CD4-positive, alpha-beta T cell treated with Interleukin-4 for 1 hour (primary cell): ENCODE results near the gene BLTP1.
"Not testable (repeated sequence)": the region's sequence is repeated elsewhere in the genome, so short reads cannot be mapped to it uniquely, and the experiment has no call there.

Experiments
- DNase-seq, 2 donors: peaks; one replicate each; pipeline ENCODE4 v3.0.0-alpha.2; 2020 to 2022

Gene BLTP1, protein sequence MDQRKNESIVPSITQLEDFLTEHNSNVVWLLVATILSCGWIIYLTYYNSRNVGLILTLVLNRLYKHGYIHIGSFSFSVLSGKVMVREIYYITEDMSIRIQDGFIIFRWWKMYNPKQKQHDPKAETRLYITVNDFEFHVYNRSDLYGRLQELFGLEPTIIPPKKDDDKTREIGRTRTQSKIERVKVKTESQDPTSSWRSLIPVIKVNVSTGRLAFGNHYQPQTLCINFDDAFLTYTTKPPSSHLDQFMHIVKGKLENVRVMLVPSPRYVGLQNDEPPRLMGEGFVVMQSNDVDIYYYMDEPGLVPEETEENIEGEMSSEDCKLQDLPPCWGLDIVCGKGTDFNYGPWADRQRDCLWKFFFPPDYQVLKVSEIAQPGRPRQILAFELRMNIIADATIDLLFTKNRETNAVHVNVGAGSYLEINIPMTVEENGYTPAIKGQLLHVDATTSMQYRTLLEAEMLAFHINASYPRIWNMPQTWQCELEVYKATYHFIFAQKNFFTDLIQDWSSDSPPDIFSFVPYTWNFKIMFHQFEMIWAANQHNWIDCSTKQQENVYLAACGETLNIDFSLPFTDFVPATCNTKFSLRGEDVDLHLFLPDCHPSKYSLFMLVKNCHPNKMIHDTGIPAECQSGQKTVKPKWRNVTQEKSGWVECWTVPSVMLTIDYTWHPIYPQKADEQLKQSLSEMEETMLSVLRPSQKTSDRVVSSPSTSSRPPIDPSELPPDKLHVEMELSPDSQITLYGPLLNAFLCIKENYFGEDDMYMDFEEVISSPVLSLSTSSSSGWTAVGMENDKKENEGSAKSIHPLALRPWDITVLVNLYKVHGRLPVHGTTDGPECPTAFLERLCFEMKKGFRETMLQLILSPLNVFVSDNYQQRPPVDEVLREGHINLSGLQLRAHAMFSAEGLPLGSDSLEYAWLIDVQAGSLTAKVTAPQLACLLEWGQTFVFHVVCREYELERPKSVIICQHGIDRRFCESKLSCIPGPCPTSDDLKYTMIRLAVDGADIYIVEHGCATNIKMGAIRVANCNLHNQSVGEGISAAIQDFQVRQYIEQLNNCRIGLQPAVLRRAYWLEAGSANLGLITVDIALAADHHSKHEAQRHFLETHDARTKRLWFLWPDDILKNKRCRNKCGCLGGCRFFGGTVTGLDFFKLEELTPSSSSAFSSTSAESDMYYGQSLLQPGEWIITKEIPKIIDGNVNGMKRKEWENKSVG (N-terminal part only)

DNA sequence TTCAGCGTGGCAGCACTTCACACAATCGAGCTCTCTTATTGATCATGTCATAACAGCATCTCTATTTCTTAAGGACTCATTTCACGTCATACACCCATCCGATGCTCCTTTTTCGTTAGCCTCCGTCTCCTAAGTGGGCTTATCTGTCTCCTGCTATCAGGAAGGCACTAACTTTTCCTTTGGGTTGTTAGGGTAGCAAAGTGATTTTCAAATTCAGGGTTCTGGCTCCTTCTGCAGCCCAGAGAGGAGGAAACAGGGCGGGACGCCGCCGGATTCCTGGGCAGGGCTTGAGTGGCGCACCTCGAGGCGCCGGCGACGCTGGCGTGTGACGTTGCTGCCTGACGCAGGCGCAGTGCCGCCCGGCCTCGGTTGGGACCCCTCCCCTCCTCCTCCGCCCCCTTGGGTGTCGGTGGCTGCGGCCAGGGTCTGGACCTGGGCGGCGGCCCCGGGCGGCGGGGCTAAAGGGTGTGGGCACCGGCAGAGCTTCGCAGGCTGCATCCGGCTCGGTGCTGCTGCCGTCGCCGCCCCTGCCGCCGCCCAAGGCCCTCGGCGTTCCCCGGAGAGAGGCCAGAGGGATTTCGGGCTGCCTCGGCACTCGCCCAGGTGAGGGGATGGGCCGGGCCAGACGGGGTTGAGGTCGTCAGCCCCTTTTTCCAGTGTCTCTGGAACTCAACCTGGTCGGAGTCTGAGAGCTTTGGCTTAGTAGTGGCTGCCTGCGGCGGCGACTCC, at the start of gene BLTP1:
Gene BLTP1, plus strand, starts transcription at position 350 of the 729 bp plus-strand sequence. CDS start 18,317 bp downstream, outside the sequence.
- DNase-seq: peak; percentile 90 to 91

DNA sequence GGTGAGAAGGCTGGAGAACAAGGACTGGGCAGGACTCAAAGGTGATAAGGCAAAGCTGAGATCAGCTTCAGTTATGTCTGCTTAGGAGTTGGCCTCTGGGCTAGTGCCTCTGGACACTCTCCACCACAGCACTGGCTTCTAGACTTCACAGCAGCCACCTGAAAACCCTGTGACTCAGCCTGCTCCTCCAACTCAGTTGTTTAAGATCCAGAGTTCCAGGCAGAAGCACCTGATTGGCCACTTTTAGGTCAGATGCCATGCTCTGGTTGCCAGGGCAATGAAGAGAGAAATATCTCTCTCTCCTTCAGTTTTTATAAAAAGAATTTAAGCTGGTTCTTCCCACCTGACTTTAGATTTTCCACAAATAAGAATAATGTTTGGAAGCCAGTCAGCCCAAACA, 47.9 kb upstream of the BLTP1 start:
- no peak for DNase-seq

DNA sequence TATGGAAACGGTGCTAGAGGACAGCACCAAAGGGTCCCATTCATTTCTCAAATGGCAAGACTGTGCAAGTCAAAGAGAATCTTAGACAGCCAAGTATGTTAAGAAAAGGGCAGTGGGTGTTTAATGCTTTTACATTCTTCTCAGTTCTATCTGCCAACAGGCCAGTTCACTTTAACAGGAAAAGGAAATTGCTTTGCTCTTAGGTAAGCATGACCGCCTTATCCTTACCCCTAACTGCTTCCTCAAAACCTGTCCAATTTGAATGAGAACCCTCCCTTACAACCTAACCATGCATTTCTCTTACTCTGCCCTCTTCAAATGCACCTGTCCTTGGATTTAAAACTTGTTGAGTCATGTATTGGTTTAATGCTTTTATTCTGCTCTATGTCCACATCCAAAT, 44.5 kb upstream of the BLTP1 start:
- no peak for DNase-seq

DNA sequence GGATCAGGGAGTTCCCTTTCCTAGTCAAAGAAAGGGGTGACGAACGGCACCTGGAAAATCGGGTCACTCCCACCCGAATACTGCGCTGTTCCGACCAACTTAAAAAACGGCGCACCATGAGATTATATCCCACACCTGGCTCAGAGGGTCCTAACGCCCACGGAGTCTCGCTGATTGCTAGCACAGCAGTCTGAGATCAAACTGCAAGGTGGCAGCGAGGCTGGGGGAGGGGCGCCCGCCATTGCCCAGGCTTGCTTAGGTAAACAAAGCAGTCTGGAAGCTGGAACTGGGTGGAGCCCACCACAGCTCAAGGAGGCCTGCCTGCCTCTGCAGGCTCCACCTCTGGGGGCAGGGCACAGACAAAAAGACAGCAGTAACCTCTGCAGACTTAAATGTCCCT, 41.8 kb upstream of the BLTP1 start:
- DNase-seq: not testable (repeated sequence)

DNA sequence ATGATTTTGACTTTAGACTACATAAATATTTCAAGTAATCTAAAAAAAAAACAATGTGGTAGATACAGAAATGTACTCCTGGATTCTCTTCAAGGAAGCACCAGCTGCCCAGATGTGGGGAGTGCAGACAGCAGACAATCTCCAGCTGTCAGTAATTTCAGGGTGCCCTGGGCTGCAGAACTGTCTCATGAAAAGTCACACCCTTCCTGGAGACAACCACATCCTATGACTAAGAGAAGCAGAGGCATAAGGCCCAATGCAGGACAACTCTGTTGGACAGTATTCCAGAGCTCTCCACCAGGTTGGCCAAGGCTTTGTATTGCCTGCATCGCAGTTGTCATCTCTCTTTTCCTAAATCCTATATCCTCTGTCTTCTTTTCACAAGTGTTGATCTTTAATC, 34.4 kb upstream of the BLTP1 start:
- peak in 1 of 2 donors; percentile 32 for DNase-seq

DNA sequence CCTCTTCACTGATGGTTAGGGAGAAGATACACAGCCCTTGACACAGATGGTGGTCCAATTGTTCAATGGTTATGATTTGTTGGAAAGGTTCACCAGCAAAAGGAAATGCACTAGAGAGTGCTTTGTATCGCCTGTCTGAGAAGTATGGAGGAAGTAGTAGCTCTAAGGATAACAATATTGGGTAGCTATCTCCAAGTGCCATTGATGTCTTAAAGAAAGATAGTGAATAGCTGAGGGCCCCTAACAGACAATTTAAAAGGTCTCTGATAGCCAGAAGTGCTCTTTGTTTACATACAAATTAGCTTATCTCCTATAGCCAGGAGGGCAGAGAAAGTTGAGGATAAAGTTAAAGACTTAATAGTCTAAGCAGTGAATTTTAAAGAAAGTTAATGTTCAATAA, 33.9 kb upstream of the BLTP1 start:
- DNase-seq: no peak

DNA sequence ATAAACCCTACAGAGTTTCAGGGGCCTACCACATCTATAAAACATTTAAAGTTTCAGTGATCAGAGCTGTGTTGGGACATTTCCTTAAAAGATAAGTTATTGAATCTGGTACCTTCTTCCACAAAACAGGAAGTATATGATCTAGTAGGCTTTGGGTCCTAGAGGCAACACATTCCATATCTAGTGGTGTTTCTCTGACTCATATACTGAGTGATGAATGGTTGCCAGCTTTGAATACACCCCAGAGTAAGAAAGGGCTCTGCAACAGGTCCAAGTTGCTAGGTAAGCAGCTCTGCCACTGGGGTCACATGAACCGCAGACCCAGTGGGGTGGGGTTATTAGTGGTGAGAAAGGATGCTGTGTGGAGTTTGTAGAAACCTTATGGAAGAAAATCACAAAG, 32.4 kb upstream of the BLTP1 start:
- no peak for DNase-seq

DNA sequence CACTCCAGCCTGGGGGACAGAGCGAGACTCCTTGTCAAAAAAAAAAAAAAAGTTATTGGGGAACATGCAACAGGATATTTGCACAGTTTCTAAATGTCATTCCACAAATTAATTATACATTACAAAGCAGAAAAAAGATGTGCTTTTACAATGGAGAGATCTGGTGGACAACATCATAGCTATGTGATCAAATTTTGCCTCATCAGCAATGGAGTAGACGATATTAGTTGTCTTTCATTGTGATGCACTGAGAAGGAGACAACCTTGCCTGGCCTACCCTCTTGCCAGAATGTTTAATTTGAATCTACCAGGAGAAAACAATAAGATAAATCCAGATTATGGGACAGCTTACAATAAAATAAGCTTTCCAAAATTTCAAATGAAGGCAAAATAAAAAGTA, 30.5 kb upstream of the BLTP1 start:
- no peak for DNase-seq

DNA sequence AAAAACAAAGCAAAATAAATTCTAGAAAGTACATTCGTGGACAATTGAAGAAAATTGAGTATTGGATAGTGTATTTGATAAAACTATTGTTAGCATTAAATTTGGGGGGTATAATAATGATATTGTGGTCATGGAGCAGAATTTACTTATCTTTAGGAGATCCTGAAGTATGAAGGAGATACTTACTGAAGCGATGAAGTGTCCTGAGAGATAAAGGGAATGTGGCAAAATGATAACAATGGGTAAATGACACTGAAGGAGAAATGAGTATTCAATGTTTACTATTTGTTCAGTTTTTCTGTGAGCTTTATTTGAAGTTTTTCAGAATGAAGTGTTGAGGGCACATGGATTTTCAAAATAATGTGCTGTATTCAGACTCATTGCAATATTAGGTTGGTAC, 30.0 kb upstream of the BLTP1 start:
- no peak for DNase-seq

DNA sequence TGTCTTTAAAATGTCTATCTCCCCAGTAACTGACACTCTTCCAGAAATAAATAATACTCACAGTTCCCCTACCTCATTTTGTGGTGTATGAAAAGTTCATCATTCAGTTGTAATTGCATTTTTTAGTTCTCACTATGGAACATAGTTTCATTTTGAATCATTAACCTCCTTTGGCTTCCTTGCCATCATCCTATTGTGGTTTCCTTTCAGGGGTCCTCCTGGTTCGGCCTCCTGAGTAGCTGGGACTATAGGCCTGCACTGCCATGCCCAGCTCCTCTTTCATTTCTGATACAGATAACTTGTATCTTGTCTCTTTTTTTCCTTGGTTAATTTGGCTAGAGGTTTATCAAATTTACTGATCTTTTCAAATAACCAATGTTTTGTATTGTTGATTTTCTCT, 23.1 kb upstream of the BLTP1 start:
- no peak for DNase-seq

DNA sequence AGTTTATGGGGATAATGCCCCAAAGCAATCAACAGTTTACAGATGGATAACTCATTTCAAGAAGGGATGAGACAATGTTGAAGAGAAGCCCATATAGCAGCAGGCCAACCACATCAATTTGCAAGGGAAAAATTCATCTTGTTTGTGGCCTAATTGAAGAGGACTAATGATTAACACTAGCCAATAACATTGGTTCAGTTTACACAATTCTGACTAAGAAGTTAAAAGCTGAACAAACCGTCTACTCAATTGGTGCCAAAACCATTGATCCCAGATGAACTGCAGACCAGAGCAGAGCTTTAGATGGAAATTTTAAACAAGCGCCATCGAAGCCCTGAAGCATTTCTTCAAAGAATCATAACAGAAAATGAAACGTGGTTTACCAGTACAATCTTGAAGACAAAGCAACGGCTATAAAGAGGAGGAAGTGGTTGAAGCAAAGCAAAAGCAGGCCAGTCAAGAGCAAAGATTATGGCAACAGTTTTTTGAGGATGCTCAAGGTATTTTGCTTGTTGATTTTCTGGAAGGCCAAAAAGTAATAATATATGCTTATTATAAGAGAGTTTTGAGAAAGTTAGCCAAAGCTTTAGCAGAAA, 20.5 kb upstream of the BLTP1 start:
- peak in 1 of 2 donors; percentile 52 for DNase-seq

DNA sequence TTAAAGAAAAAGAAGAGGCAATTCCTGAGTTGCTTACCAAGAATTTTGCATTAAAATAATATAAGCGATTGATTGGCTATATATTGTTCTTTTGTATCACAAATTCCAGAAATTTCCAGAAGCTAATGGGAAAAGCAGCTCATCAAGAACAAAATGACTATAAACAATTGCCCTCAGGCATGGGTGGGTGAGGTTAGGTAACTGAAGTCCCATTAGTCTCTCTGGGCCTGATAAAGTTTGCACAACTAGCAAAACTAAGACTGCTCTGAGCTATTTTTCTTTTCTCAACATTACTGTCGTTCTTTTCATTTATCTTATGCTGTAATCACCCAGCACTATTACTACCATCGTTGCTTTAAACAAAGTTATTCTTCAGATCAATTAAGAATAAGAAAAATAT, 19.2 kb upstream of the BLTP1 start:
- no peak for DNase-seq

DNA sequence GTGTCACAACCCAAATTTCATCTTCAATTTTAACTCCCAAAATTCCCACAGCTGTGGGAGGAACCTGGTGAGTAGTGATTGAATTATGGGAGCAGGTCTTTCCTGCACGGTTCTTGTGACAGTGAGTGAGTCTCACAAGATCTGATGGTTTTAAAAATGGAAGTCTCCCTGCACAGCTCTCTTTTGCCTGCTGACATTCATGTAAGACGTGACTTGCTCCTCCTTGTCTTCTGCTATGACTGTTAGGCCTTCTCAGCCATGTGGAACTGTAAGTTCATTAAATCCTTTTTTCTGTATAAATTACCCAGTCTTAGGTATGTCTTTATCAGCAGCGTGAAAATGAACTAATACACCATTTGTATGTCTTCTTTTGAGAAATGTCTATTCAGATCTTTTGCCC, 13.0 kb upstream of the BLTP1 start:
- no peak for DNase-seq

DNA sequence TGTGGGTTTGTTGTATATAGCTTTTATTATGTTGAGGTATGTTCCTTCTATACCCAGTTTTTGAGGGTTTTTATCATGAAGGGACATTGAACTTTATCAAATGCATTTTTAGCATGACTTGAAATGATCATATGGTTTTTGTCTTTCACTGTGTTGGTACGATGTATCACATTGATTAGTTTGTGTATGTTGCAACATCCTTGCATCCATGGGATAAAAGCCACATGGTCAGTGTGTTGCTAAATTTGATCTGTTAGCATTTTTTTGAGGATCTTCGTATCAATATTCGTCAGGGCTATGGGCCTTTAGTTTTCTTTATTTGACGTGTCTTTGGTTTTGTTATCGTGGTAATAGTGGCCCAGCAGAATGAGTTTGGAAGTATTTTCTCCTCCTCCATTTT, 11.3 kb upstream of the BLTP1 start:
- no peak for DNase-seq

DNA sequence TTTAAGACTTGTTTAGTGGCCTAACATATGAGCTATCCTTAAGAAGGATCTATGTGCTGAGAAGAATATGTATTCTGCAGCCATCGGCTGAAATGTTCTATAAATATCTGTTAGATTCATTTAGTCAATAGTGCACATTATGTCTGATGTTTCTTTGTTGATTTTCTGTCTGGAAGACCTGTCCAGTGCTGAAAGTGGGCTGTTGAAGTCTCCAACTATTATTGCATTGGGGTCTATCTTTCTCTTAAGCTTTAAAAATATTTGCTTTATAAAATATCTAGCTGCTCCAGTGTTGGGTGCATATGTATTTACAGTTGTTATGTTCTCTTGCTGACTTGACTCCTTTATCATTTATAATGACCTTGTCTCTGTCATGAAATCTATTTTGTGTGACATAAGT, 9.4 kb upstream of the BLTP1 start:
- DNase-seq: no peak

DNA sequence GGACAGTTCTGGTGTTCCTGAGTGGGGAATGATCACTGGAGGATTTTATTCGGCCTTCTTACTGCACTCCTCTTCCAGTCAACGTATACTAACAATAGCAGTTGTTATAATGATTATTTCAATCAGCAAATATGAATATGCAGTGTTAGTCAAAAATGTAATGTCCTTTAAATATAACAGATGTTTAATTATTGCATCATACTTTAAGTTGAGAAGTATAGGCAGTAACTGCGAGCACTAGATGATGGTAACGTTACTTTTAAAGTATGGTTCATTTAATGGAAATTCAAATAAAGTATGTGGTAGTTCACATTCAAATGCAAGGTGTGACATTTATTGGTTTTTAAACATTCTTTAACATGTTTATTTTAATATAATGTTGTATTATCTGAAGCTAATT, 5.5 kb upstream of the BLTP1 start:
- DNase-seq: no peak

DNA sequence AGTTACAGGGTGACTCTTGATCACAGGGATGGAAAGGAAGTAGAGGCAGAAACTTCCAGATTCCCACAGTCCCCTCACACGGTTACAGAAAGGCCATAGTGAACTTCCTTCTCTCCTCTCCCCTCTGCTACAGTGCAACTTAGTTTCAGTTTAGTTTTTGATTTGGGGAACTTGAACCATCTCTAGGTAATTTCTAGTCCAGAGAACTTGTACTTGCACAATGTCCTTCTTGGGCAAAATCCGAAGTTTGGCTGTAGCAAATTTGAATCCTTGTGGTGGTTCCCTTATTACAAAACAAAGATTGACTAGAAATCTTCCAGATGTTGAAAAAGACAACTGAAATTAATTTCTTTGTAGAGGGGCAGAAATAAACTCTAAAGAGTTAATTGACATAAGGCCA, 1.2 kb upstream of the BLTP1 start:
- DNase-seq: peak in 1 of 2 donors; percentile 29

DNA sequence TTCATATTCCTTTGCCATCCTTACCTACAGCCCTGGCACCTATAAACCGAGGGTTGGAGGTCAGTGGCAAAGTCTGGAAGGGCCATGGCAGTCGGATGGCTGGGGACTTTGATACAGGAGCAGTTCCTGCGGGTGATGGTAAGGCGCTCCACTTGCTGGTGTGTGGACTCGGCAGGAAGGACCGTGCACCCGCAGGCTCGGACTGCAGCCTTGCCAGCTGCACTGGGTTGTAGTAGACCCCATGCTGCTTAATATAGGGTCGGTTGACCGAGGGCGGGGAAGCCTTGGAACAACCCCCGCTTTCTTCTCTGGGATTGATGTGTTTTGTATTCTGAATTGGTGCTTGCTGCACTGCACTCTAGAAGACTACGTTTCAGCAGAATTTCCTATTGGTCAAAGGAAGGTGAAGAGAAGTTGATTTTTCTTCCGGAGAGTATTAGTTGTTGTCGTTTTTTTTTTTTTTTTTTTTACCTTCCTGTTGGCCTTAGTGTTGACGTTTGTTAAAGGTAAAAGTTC, 638 bp downstream of the BLTP1 start:
- peak; percentile 22 to 58 for DNase-seq

DNA sequence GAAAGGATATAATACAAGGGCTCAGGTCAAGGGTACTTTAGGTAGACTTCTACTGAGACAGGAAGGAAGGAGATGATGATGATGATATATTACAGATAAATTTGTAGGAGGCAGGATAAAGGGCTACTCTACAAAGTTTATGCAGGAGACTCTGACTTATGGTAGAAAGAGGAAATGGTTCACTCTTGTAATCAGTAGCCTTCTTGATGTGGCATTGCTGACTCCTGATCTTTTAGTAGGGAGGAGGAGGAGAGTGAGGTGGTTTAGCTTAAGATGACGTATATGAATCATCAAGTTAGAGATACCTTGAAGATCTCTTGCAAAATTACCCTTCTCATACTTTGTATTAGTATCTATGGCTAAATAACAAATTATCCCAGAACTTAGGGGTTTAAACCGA, 4.7 kb downstream of the BLTP1 start:
- peak in 1 of 2 donors; percentile 34 for DNase-seq

DNA sequence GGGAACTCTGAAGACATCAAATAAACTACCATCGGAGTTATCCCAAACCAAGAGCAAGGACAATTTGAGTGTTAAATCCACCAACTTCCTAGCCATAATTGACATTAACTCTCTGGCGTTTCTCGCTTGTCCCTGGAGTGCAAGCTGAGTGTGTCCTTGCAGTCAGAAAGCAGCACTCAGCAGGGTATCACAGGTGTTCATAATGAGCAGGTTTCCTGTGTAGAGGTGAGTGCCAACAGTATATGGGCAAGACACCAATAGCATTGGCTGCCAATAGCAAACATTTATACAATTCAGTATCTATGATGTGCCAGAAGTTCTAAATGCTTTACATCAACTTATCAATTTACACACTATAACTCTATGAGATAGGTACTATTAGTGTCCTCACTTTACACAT, 11.2 kb downstream of the BLTP1 start:
- no peak for DNase-seq

DNA sequence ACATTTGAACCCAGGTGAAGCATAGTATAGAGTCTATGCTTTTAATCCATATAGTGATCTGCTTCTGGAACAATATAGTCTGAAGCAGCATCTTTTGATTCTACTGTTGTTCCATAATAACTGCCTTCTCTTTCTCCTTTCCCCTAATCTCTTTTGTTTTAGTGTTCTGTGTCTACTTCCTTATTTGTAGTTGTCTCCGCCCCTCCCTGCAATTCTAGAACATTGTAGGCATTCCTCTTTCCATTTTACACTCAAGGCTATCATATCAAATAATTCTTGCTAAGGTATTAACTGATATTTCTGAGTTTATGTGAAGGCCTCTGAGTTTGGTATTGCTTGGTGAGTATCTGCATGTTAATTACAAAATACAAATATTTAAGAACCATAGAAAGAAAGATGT, 11.6 kb downstream of the BLTP1 start:
- no peak for DNase-seq

DNA sequence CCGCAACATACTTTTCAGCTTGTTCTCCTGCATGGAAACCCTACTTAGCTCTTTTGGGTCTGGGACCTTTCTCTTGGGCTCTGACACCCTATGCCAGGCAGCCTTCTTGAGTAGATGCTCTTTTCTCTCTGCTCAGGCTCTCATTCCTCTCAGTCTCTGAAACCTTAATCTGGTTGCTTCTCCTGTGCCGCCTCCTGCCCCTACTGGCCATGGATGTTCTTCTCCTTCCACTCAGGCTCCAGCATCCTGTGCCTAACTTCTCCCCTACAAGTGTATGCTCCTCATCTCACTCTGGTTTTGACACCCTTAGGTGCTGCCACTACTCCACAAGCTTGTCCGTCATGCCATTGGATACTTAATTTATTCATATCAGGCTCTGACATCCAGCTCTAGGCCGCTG, 15.2 kb downstream of the BLTP1 start:
- no peak for DNase-seq
